ENCODE measurements around the gene GALK1. TPM values are rescaled to one million over a fixed set of nuclear protein-coding genes. Genes with fewer than 3 reads are reported as not detected.

Gene GALK1
- total RNA-seq, 1 experiment from 2014 or later: 36.7 TPM

DNA sequence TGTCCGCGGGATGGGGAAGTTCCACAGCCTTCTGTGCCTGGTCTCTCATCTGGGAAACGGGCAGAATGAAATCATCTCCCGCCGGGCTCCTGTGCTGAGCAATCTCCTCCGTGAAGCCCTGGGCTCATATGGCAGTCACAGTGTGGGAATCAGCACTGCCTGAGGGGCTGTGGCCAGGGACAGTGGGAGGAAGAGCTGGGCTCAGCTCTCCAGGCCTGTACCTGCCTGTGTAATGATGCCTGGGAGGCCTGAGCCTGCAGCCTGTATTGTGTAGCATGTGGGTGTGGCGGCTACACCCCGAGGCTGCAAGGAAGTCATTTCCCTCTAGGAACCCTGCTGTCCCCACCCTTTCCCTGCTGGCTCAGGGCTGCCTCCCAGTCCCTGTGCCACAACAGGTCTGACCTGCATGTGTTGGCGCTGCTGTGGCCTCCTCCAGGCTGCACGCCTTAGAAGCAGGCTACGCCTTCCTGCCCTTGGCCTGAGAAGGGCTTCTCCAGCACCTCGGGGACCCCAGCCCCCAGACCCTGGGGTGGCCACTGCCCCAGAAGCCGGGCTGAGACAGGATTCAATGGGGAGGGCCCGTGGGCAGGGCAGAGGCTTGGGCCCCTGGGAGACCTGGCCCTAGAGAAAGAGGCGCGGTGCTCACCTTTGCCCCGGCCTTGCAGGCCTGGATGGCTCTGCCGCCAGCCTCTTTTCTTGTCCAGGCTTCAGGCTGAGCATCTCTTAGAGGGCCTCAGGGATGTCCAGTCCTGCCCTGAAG, 41.6 kb downstream of the GALK1 start:
- no peak for DNase-seq
- Histone ChIP-seq H3K9ac (ENCODE audit: extremely low read depth, insufficient read length, low read length) (no peak overlapping the region), H3K56ac (ENCODE audit: insufficient read length, low read depth, low read length) (no peak overlapping the region), H4K20me1 (ENCODE audit: control insufficient read depth, insufficient read depth, insufficient read length) (no peaks in the 10 kb centered on the region), H3K14ac (ENCODE audit: insufficient read depth, low read length) (no peak overlapping the region), H3K27me3 (ENCODE audit: insufficient read depth, low read length) (peaks cover 4% of the 10 kb centered on the region; the same call in 1 of the 2 replicates), H3K4me1 (ENCODE audit: insufficient read depth, low read length) (no peaks in the 10 kb centered on the region; the same call in 1 of the 2 replicates), H4K91ac (ENCODE audit: insufficient read length, low read depth, low read length) (no peak overlapping the region), H3K79me1 (ENCODE audit: insufficient read depth, low read depth, low read length, poor library complexity, severe bottlenecking) (no peaks in the 10 kb centered on the region), H4K5ac (ENCODE audit: insufficient read length, low read depth, low read length) (no peak overlapping the region), H3K27ac (ENCODE audit: insufficient read length, low read depth, low read length) (no peak overlapping the region), H3K23ac (ENCODE audit: insufficient read length, low read depth, low read length) (no peak overlapping the region), H2BK120ac (ENCODE audit: low read depth, low read length, poor library complexity, severe bottlenecking) (no peak overlapping the region), H2BK20ac (ENCODE audit: low read depth, low read length, poor library complexity, severe bottlenecking) (no peak overlapping the region), H3K9me3 (ENCODE audit: control insufficient read depth, low read depth, low read length) (no peaks in the 10 kb centered on the region), H3K18ac (ENCODE audit: insufficient read length, low read depth, low read length) (no peak overlapping the region), H4K8ac (replicated peaks; ENCODE audit: insufficient read length, low read depth, low read length) (no peak overlapping the region), H2AFZ (ENCODE audit: low read length) (no peak overlapping the region), H2AK5ac (ENCODE audit: insufficient read length, low read length) (no peak overlapping the region), H2BK15ac (ENCODE audit: low read depth, low read length) (no peak overlapping the region), H2BK5ac (ENCODE audit: insufficient read length, low read length) (no peak overlapping the region), H3K79me2 (ENCODE audit: insufficient read depth, low read length) (no peaks in the 10 kb centered on the region), H3K4ac (ENCODE audit: low read depth, low read length) (no peak overlapping the region), H3K23me2 (ENCODE audit: insufficient read length, low read depth, low read length, poor library complexity, severe bottlenecking) (peaks cover 11% of the 10 kb centered on the region), H3K4me2 (ENCODE audit: insufficient read depth, insufficient read length, low read length) (no peak overlapping the region), H3T11ph (ENCODE audit: low read length) (no peak overlapping the region), H2BK12ac (ENCODE audit: insufficient read length, low read depth, low read length) (no peak overlapping the region)
- Mint-ChIP-seq H3K27ac (peak overlapping the region in 1 of 3 experiments; percentile 21; a peak in 1 of 7 replicates), H3K9me3 (no peaks in the 10 kb centered on the region), H3K4me3 (no peak overlapping the region), H3K36me3 (ENCODE audit: insufficient read depth in 1 of 3, low read depth in 3 of 3) (no peaks in the 10 kb centered on the region; a peak in 1 of 7 replicates), H3K4me1 (peaks cover 4 to 8% of the 10 kb centered on the region in 2 experiments), H3K27me3 (ENCODE audit: low read depth) (peaks cover 32% of the 10 kb centered on the region)
- TF ChIP-seq, protein P1, sequence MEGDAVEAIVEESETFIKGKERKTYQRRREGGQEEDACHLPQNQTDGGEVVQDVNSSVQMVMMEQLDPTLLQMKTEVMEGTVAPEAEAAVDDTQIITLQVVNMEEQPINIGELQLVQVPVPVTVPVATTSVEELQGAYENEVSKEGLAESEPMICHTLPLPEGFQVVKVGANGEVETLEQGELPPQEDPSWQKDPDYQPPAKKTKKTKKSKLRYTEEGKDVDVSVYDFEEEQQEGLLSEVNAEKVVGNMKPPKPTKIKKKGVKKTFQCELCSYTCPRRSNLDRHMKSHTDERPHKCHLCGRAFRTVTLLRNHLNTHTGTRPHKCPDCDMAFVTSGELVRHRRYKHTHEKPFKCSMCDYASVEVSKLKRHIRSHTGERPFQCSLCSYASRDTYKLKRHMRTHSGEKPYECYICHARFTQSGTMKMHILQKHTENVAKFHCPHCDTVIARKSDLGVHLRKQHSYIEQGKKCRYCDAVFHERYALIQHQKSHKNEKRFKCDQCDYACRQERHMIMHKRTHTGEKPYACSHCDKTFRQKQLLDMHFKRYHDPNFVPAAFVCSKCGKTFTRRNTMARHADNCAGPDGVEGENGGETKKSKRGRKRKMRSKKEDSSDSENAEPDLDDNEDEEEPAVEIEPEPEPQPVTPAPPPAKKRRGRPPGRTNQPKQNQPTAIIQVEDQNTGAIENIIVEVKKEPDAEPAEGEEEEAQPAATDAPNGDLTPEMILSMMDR (conservative IDR thresholded peaks at IDR 0.05): no peak
- no CpG with 5 or more reads among the region's 18 CpGs for WGBS (ENCODE audit: extremely low coverage, insufficient read length, low lambda C conversion rate)
